Peyer's patch (tissue), 4 donors: ENCODE results near the gene MUC3A. TPM values are rescaled to one million over a fixed set of nuclear protein-coding genes. Genes with fewer than 3 reads are reported as not detected.
A peak's percentile ranks its signal among the peaks of the same experiment; 100 is the strongest.
"Not testable (repeated sequence)": the region's sequence is repeated elsewhere in the genome, so short reads cannot be mapped to it uniquely, and the experiment has no call there.

Experiments used
- DNase-seq, 3 donors: peaks; one replicate each; pipeline ENCODE4 v3.0.0-alpha.2; 2017 to 2019
- H3K27ac ChIP-seq, 4 donors: fragments of 200-600 bp; sonication (generic); one replicate each; pipeline ENCODE4 v1.5.1; 2016 to 2019
- H3K27me3 ChIP-seq, 2 donors: fragments of 200-600 bp; sonication (generic); one replicate each; pipeline ENCODE4 v1.5.1; 2019
- H3K36me3 ChIP-seq, 3 donors: fragments of 200-600 bp; sonication (generic); one replicate each; pipeline ENCODE4 v1.5.1; 2016 to 2019
- H3K4me1 ChIP-seq, 4 donors: fragments of 200-600 bp; sonication (generic); one replicate each; pipeline ENCODE4 v1.5.1; 2016 to 2019
- H3K4me3 ChIP-seq, 4 donors: fragments of 200-600 bp; sonication (generic); 1 replicate in 3 of 4; 2 replicates in 1 of 4; pipeline ENCODE4 v1.5.1; 2016 to 2019; ENCODE audit warnings: mild to moderate bottlenecking in 1 of 4
- H3K9me3 ChIP-seq, 4 donors: fragments of 200-600 bp; sonication (generic); one replicate each; pipeline ENCODE4 v1.5.1; 2016 to 2019; ENCODE audit warnings: mild to moderate bottlenecking in 1 of 4
- POLR2A ChIP-seq, 2 donors: fragments of 450-650 bp; IDR thresholded peaks; one replicate each; pipeline ENCODE4 v1.5.1; 2017; ENCODE audit warnings: antibody characterized with exemption in 2 of 2, mild to moderate bottlenecking in 2 of 2, moderate library complexity in 2 of 2
- total RNA-seq, 4 donors: library from RNA; depleted of rRNA; stranded (reverse); fragments of >200 nt; gene quantifications; one replicate each; pipeline ENCODE4 v1.1.0, GENCODE V29; 2016
- TF ChIP-seq, protein P1 (sequence below), 6 experiments: fragments of 450-650 bp in 4 of 6; fragments of 200-600 bp in 2 of 6; sonication (generic) in 1 of 6; IDR thresholded peaks; one replicate each; pipeline ENCODE4 v1.5.1; 2017 to 2019; ENCODE audit warnings: antibody characterized with exemption in 6 of 6, mild to moderate bottlenecking in 3 of 6, moderate library complexity in 1 of 6

MUC3A gene
- total RNA-seq, 4 donors from 2014 or later, result 85.8 to 694 (median 395) TPM

DNA sequence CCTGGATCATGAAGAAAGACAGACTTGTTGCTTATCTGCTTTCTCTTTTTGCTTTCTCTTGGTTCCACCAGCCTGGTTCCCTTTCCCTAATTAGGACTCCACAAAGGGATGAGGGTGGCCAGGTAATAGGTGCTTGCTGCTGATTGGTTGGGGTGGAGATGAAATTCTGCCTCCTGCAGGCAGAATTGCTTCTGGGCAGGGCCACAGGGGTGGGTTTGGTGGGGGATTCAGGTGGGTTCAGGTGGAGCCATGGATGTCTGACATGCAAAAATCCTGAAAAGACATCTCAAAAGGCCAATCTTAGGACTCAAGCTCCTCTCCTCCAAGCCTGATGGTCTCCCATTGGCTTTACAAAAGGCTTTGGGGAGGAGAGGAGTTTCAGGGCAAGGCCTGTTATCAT is 28.3 kb upstream of the MUC3A start:
- H3K4me3 ChIP-seq, result no peak overlapping the region
- no peak for TF ChIP-seq POLR2A (IDR thresholded peaks at IDR 0.05)
- TF ChIP-seq, protein P1, sequence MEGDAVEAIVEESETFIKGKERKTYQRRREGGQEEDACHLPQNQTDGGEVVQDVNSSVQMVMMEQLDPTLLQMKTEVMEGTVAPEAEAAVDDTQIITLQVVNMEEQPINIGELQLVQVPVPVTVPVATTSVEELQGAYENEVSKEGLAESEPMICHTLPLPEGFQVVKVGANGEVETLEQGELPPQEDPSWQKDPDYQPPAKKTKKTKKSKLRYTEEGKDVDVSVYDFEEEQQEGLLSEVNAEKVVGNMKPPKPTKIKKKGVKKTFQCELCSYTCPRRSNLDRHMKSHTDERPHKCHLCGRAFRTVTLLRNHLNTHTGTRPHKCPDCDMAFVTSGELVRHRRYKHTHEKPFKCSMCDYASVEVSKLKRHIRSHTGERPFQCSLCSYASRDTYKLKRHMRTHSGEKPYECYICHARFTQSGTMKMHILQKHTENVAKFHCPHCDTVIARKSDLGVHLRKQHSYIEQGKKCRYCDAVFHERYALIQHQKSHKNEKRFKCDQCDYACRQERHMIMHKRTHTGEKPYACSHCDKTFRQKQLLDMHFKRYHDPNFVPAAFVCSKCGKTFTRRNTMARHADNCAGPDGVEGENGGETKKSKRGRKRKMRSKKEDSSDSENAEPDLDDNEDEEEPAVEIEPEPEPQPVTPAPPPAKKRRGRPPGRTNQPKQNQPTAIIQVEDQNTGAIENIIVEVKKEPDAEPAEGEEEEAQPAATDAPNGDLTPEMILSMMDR (IDR thresholded peaks at IDR 0.05), result no peak
- H3K4me1 ChIP-seq, result peaks cover 0 to 5% (median 0%) of the 10 kb centered on the region in 4 donors
- no peaks in the 10 kb centered on the region for H3K27me3 ChIP-seq
- H3K9me3 ChIP-seq, result no peaks in the 10 kb centered on the region
- no peak for DNase-seq
- no peak overlapping the region for H3K27ac ChIP-seq
- no peaks in the 10 kb centered on the region for H3K36me3 ChIP-seq

DNA sequence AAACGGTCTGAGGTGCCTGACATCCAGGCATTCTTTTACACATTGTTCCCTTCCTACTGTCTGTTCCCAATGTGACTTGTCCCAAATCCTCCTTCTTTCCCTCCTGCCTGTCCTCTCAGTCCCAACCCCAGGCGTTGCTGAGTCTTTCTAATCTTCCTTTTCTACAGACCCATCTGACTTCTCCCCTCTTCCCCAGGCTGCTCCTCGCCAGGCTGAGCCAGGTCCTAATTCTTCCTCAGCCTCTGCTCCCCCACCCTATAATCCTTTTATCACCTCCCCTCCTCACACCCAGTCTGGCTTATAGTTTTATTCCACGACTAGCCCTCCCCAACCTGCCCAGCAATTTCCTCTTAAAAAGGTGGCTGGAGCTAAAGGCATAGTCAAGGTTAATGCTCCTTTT is 25.7 kb upstream of the MUC3A start:
- not testable (repeated sequence) for H3K27ac ChIP-seq, H3K9me3 ChIP-seq, H3K4me3 ChIP-seq, DNase-seq, H3K36me3 ChIP-seq, H3K27me3 ChIP-seq, H3K4me1 ChIP-seq

DNA sequence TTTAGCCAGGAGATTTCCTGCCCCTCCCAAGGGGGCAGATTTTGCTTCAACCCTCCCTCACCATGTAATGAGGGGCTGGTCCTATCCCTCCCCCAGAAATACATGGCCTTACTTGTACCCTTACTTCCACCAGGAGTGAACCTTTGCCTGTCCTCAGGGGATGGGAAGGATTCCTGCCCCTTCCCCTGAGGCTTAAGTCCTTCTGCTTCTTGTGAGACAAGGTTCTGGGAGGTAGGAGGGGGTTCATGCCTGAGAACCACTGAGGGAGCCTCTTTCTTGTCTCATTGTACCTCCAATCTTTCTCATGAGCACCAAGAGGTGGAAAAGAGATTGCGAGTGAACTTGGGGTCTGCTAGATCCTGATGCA is 19.5 kb upstream of the MUC3A start:
- TF ChIP-seq POLR2A (IDR thresholded peaks at IDR 0.05), result no peak
- TF ChIP-seq, protein P1 (IDR thresholded peaks at IDR 0.05), result no peak
- Histone ChIP-seq H3K27me3 (no peaks in the 10 kb centered on the region), H3K36me3 (no peaks in the 10 kb centered on the region), H3K4me1 (no peaks in the 10 kb centered on the region), H3K27ac (no peak overlapping the region), H3K4me3 (no peak overlapping the region), H3K9me3 (no peaks in the 10 kb centered on the region)
- no peak for DNase-seq

DNA sequence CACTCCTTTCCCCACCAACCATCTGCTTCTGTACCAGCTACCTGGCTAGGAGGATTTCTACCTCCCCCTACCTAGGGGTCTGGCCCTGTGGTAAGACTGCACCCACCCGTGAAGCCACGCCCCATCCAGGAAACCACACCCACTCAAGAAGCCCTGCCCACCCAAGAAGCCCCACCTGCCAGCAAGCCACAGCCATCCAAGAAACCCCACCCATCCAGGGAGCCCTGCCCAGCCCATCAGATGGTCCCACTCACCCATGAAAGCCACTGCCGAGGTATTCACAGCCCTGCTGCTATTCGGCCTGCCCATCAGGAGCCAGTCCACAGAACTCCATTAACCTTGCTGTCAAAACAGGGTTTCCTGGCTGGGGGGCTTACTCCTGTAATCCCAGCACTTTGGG is 15.6 kb upstream of the MUC3A start:
- DNase-seq, result no peak
- TF ChIP-seq, protein P1 (IDR thresholded peaks at IDR 0.05), result no peak
- TF ChIP-seq POLR2A (IDR thresholded peaks at IDR 0.05), result no peak

DNA sequence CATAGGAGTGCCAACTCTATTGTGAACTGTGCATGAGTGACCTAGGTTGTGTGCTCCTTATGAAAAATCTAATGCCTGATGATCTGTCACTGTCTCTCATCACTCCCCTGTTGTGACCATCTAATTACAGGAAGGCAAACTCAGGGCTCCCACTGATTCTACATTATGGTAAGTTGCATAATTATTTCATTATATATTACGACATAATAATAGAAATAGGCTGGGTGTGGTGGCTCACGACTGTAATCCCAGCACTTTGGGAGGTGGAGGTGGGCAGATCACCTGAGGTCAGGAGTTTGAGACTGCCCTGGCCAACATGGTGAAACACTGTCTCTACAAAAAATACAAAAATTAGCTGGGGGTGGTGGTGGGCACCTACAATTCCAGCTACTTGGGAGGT is 14.0 kb upstream of the MUC3A start:
- H3K36me3 ChIP-seq, DNase-seq, H3K4me1 ChIP-seq, H3K9me3 ChIP-seq, H3K4me3 ChIP-seq, H3K27me3 ChIP-seq, H3K27ac ChIP-seq: not testable (repeated sequence)

More for the DNA sequence above, 15.6 kb upstream of the MUC3A start:
- Histone ChIP-seq H3K4me3 (no peak overlapping the region), H3K27me3 (no peaks in the 10 kb centered on the region), H3K27ac (no peak overlapping the region), H3K4me1 (no peaks in the 10 kb centered on the region), H3K9me3 (no peaks in the 10 kb centered on the region), H3K36me3 (no peaks in the 10 kb centered on the region)

DNA sequence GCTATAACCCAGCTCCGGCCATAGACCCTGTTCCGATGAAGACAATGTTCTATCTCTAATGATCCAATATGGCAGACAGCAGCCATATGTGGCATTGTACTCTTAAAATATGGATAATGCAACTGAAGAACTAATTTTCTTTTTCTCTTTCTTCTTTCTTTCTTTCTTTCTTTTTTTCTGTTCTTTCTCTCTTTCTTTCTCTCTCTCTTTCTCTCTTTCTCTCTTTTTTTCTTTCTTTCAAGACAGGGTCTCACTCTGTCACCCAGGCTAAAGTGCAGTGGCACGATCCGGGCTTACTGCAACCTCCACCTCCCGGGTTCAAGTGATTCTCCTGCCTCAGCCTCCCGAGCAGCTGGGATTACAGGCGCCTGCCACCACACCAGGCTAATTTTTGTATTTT is 13.2 kb upstream of the MUC3A start:
- H3K27me3 ChIP-seq, H3K4me1 ChIP-seq, H3K27ac ChIP-seq, H3K4me3 ChIP-seq, H3K9me3 ChIP-seq, H3K36me3 ChIP-seq, DNase-seq: not testable (repeated sequence)

DNA sequence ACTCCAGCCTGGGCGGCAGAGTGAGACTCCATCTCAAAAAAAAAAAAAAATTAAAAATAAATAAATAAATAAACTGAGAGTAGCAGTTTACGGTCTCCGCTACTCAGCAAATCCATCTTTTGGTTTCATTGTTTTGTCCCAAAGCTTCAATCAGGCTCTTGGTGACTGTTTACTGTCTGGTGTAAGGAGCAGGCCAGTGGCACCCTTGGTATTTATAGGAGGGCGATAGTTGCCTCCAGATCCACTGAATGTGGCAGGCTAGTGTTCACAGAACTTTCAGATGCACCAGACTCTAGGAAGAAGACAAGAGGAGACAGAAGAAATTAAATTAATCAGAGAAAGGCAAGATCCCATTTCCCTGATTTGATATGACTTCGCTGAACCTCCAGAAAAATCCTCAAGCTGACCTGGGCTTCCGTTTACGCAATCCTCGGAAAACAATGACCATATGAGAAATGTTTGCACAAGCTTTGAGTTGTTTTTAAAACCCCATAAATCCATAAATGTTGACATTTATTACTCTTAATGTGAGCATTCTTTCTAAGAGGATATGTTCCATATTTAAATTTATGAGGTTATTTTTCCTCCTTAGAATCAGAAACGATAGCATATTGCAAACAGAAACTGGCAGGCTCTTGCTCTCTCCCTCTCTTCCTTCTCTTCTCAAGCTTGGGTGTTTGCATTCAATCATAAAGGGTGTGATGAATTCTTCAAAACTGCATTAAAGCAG is 7.1 kb upstream of the MUC3A start:
- DNase-seq, result no peak

More for the DNA sequence above, 7.1 kb upstream of the MUC3A start:
- Histone ChIP-seq H3K4me1 (no peaks in the 10 kb centered on the region), H3K27ac (peak overlapping the region in 2 of 4 donors; percentile 3 to 70), H3K36me3 (no peaks in the 10 kb centered on the region), H3K4me3 (no peak overlapping the region), H3K9me3 (peaks cover 0 to 7% (median 0%) of the 10 kb centered on the region in 4 donors), H3K27me3 (no peaks in the 10 kb centered on the region)
- TF ChIP-seq, protein P1 (IDR thresholded peaks at IDR 0.05), result no peak
- TF ChIP-seq POLR2A (IDR thresholded peaks at IDR 0.05), result no peak
